ENCODE measurements around the gene CALR3.
A peak's percentile ranks its signal among the peaks of the same experiment; 100 is the strongest.
"Not testable (repeated sequence)": the region's sequence is repeated elsewhere in the genome, so short reads cannot be mapped to it uniquely, and the experiment has no call there.

CALR3 gene

GRCh38 chr19:16486476-16486875 lies 9.5 kb downstream of the CALR3 start:
- not testable (repeated sequence) for DNase-seq

- DNase-seq, result no peak
Measured at GRCh38 chr19:16482745-16483144, 13.2 kb downstream of the CALR3 start.

GRCh38 chr19:16477311-16477710 lies 18.7 kb downstream of the CALR3 start:
- DNase-seq, result no peak

GRCh38 chr19:16476401-16476800 lies 19.6 kb downstream of the CALR3 start:
- DNase-seq, result no peak

- DNase-seq, result no peak
Measured at GRCh38 chr19:16473875-16474392, 22.0 kb downstream of the CALR3 start.

GRCh38 chr19:16472992-16473391 lies 23.0 kb downstream of the CALR3 start:
- DNase-seq, result no peak

- not testable (repeated sequence) for DNase-seq
Measured at GRCh38 chr19:16472559-16472899, 23.4 kb downstream of the CALR3 start.

GRCh38 chr19:16470911-16471811 lies 24.8 kb downstream of the CALR3 start:
- DNase-seq, result no peak

- DNase-seq, result no peak
Measured at GRCh38 chr19:16470541-16470910, 25.4 kb downstream of the CALR3 start.

GRCh38 chr19:16467581-16467980 lies 28.4 kb downstream of the CALR3 start:
- no peak for DNase-seq

- DNase-seq, result not testable (repeated sequence)
Measured at GRCh38 chr19:16466802-16467427, 29.1 kb downstream of the CALR3 start.

GRCh38 chr19:16465239-16465638 lies 30.7 kb downstream of the CALR3 start:
- DNase-seq, result no peak

- no peak for DNase-seq
Measured at GRCh38 chr19:16463991-16464575, 31.9 kb downstream of the CALR3 start.

- DNase-seq, result no peak
Measured at GRCh38 chr19:16463341-16463990, 32.5 kb downstream of the CALR3 start.

- DNase-seq, result no peak
Measured at GRCh38 chr19:16462757-16463250, 33.2 kb downstream of the CALR3 start.

- no peak for DNase-seq
Measured at GRCh38 chr19:16461630-16462051, 34.3 kb downstream of the CALR3 start.

GRCh38 chr19:16460454-16460853 lies 35.5 kb downstream of the CALR3 start:
- DNase-seq, result no peak

GRCh38 chr19:16459680-16460079 lies 36.3 kb downstream of the CALR3 start:
- DNase-seq, result no peak

GRCh38 chr19:16458391-16459341 lies 37.3 kb downstream of the CALR3 start:
- DNase-seq, result no peak

- no peak for DNase-seq
Measured at GRCh38 chr19:16457954-16458331, 38.0 kb downstream of the CALR3 start.

- peak; percentile 28 to 34 for DNase-seq
Measured at GRCh38 chr19:16457195-16457953, 38.6 kb downstream of the CALR3 start.

Data from cerebellar nuclear complex (tissue), 1 donor.